GM10248 (cell line): ENCODE measurements around the gene DTX3L.

ENCODE experiments used
- CTCF ChIA-PET: fragments of 300-600 bp; sonication (Branson Sonifier 250); formaldehyde crosslinking; extraction: SDS; loops from one replicate; lab custom pipeline; 2021; ENCODE audit warnings: antibody characterized with exemption; lab: Yijun Ruan, JAX
- POLR2A ChIA-PET: fragments of 350-650 bp; sonication (Branson Sonifier 250); formaldehyde crosslinking; extraction: SDS; loops from one replicate; lab custom pipeline; 2020; ENCODE audit warnings: antibody characterized with exemption; lab: Yijun Ruan, JAX
- DNase-seq: peaks from one replicate; pipeline ENCODE4 v3.0.0; 2012; ENCODE audit errors: extremely low spot score
- TF ChIP-seq, protein P1 (sequence below): IDR thresholded peaks from 2 replicates; pipeline ENCODE4 v1.5.1; 2012; ENCODE audit warnings: mild to moderate bottlenecking, low read depth; ENCODE audit errors: extremely low read depth, missing control alignments, control extremely low read depth

Gene DTX3L

DNA sequence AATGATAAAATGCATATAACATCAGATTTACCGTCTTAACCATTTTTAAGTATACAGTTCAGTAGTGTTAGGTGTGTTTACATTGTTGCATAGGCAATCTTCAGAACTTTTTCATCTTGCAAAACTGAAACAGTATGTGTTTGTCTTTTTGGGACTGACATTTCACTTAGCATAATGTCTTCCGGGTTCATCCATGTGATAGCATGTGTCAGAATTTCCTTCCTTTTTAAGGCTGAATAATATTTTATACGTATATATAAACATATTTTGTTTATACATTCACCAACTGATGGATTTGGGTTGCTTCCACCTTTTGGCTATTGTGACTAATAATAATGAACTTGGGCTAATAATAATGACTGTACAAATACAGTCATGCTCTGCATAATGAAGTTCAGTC is 16.3 kb downstream of the DTX3L start:
- ChIA-PET POLR2A (no interaction called here), CTCF (interaction anchor here (2.8 kb wide), 1 partner anchor 99 kb away, joined by 19 read pairs; no protein-coding TSS in a partner anchor)
- no peak for DNase-seq
- TF ChIP-seq, protein P1, sequence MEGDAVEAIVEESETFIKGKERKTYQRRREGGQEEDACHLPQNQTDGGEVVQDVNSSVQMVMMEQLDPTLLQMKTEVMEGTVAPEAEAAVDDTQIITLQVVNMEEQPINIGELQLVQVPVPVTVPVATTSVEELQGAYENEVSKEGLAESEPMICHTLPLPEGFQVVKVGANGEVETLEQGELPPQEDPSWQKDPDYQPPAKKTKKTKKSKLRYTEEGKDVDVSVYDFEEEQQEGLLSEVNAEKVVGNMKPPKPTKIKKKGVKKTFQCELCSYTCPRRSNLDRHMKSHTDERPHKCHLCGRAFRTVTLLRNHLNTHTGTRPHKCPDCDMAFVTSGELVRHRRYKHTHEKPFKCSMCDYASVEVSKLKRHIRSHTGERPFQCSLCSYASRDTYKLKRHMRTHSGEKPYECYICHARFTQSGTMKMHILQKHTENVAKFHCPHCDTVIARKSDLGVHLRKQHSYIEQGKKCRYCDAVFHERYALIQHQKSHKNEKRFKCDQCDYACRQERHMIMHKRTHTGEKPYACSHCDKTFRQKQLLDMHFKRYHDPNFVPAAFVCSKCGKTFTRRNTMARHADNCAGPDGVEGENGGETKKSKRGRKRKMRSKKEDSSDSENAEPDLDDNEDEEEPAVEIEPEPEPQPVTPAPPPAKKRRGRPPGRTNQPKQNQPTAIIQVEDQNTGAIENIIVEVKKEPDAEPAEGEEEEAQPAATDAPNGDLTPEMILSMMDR = no peak

- ChIA-PET POLR2A (no interaction called here), CTCF (interaction anchor here (1.2 to 1.8 kb wide), 4 partner anchors 18 to 97 kb away, joined by 3 to 7 read pairs (median 4); no protein-coding TSS in a partner anchor)
- TF ChIP-seq, protein P1 = no peak
- no peak for DNase-seq
These were observed 17.5 kb downstream of the DTX3L start for GRCh38 chr3:122581622-122582021.

- CTCF ChIA-PET = interaction anchor here (1.2 to 1.8 kb wide), 4 partner anchors 18 to 97 kb away, joined by 3 to 7 read pairs (median 4); no protein-coding TSS in a partner anchor
- POLR2A ChIA-PET = no interaction called here
- no peak for DNase-seq
- TF ChIP-seq, protein P1 = no peak
These were observed 18.3 kb downstream of the DTX3L start for GRCh38 chr3:122582390-122582789.

DNA sequence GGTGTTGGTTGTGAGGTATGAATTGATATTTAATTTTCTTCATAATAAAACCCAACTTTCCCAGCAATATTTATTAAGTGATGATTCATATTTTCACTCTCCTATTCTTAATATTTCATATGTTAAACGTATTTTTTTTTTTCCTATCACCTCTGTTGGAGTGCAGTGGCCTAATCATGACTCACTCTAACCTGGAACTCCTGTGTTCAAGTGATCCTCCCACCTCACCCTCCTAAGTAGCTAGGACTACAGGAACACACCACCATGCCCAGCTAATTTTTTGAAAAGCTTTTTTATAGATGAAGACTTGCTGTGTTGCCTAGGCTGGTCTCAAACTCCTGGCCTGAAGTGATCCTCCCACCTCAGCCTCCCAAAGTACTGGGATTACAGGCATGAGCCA is 22.0 kb downstream of the DTX3L start:
- ChIA-PET POLR2A (interaction anchor here (0.5 kb wide), 1 partner anchor 481 kb away, joined by 3 read pairs; the partner anchor contains the start of gene PDIA5), CTCF (interaction anchor here (1.1 to 2.9 kb wide), 4 partner anchors 7 to 31 kb away, joined by 3 to 11 read pairs (median 6); no protein-coding TSS in a partner anchor)
- TF ChIP-seq, protein P1 = no peak
- DNase-seq = no peak

- TF ChIP-seq, protein P1 = no peak
- no peak for DNase-seq
- CTCF ChIA-PET = interaction anchor here (0.8 to 1.8 kb wide), 6 partner anchors 8 to 93 kb away, joined by 3 to 11 read pairs (median 4); no protein-coding TSS in a partner anchor
- POLR2A ChIA-PET = no interaction called here
These were observed 22.8 kb downstream of the DTX3L start for GRCh38 chr3:122586773-122587485.

GRCh38 chr3:122587572-122587971 is 23.4 kb downstream of the DTX3L start:
- CTCF ChIA-PET = interaction anchor here (0.8 to 1.8 kb wide), 6 partner anchors 8 to 92 kb away, joined by 3 to 11 read pairs (median 4); no protein-coding TSS in a partner anchor
- POLR2A ChIA-PET = no interaction called here
- DNase-seq = no peak
- TF ChIP-seq, protein P1 = no peak
